SK-N-SH treated with all-trans-retinoic acid at 6 μM for 48 hours (cell line): ENCODE data around the gene QSOX2.

Source experiments
- PATZ1 ChIP-seq: fragments of 250-450 bp; sonication (Bioruptor Pico); IDR thresholded peaks from 2 replicates; pipeline ENCODE4 v1.8.0; 2020; ENCODE audit warnings: mild to moderate bottlenecking, moderate library complexity, borderline replicate concordance
- ZFP3 ChIP-seq: fragments of 250-450 bp; sonication (Bioruptor Pico); IDR thresholded peaks from 2 replicates; pipeline ENCODE4 v1.5.0; 2020; ENCODE audit warnings: mild to moderate bottlenecking, moderate library complexity
- ZNF8 ChIP-seq: fragments of 450-650 bp; formaldehyde crosslinking; IDR thresholded peaks from 2 replicates; pipeline ENCODE4 v1.5.0; 2020; ENCODE audit warnings: mild to moderate bottlenecking, moderate library complexity

DNA sequence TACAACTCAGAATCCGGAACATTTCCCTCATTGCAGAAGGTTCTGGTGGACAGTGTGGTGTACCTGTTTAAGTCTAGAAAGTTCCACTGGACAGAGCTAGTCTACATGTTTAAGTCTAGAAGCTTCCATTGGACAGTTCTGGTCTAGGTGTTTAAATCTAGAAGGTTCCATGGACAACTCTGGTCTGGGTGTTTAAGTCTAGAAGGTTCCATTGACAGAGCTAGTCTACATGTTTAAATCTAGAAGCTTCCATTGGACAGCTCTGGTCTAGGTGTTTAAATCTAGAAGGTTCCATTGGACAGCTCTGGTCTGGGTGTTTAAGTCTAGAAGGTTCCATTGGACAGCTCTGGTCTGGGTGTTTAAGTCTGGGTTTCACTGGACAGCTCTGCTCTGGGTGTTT is 33.3 kb upstream of the QSOX2 start:
- no peak for TF ChIP-seq ZFP3 (CRISPR knock-in tag)
- no peak for TF ChIP-seq PATZ1 (CRISPR knock-in tag)
- no peak for TF ChIP-seq ZNF8 (CRISPR knock-in tag)
